Dedifferentiated amniotic fluid mesenchymal stem cell (primary cell): ENCODE data around the gene SLFNL1.

Source experiments
- DNase-seq: peaks from one replicate; pipeline ENCODE4 v3.0.0-alpha.2; 2016; ENCODE audit errors: extremely low spot score

SLFNL1 gene

GRCh38 chr1:40986328-40986783 is 35.2 kb downstream of the SLFNL1 start:
- DNase-seq: no peak

DNA sequence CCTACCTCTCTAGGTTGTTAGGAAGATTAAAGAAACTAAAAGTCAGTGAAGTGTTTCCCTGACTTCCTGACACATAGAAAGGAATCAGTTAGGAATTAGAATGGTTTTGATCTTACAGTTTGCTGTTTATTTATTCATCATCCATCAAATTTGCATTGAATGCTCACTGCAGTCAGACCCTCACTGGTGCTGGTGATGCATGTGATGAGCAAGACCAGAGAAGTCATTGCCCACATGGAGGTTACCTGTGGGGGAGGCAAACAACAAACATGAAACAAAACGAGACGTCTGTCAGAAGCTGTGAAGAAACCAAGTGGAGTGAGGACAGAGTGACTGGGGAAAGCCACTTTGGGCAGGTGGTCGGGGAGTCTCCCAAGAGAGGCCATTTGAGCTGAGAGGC is 35.6 kb downstream of the SLFNL1 start:
- no peak for DNase-seq

GRCh38 chr1:40985161-40985560 is 36.4 kb downstream of the SLFNL1 start:
- DNase-seq: no peak

DNA sequence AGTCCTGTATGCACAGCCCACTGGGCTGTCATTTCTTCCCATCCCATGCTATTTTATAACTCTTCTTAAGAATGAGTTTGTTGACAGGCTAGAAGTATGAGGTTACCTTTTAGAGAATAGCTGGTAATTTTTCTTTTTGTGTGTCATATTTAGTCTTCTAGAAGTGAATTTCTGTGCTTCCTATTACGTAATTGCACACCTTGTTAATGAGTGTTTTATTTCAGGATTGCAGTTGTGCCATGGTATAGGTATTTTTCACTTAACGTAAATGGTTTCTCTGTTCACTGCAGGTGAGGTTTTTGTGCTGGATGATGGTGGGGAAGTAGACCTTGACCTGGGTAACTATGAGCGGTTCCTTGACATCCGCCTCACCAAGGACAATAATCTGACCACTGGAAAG is 37.0 kb downstream of the SLFNL1 start:
- no peak for DNase-seq

GRCh38 chr1:40984066-40984465 is 37.5 kb downstream of the SLFNL1 start:
- DNase-seq: peak; percentile 56

DNA sequence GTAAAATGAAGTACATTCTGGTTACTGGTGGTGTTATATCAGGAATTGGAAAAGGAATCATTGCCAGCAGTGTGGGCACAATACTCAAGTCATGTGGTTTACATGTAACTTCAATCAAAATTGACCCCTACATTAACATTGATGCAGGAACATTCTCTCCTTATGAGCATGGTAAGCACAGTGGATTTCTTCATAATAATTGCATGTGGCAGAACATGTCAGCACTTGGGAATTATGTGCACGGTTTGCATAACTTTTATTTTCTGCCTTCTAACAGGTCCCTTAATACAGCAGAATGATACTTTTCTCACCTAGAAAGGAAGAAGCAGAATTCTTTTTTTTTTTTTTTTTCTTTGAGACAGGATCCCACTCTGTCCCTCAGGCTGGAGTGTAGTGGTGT is 38.2 kb downstream of the SLFNL1 start:
- DNase-seq: no peak

DNA sequence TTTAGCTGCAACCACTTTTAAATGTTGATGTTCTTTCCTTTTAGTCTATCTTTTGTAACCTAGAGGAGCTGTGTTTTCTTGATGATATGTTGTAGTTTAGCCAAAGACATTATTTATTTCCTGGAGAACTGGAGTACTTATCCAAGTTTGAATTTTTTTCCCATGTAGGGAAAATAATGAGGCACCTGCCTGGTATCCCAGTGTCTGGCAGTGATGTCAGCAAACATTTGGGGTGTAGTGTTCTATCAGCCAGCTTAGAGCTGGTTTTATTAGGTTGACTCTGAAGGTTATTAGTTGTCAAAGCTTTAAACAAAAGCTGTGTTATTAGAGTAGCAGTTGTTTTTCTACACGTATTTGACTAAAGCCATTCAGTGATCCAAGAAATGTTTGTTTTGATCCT is 38.8 kb downstream of the SLFNL1 start:
- DNase-seq: no peak

DNA sequence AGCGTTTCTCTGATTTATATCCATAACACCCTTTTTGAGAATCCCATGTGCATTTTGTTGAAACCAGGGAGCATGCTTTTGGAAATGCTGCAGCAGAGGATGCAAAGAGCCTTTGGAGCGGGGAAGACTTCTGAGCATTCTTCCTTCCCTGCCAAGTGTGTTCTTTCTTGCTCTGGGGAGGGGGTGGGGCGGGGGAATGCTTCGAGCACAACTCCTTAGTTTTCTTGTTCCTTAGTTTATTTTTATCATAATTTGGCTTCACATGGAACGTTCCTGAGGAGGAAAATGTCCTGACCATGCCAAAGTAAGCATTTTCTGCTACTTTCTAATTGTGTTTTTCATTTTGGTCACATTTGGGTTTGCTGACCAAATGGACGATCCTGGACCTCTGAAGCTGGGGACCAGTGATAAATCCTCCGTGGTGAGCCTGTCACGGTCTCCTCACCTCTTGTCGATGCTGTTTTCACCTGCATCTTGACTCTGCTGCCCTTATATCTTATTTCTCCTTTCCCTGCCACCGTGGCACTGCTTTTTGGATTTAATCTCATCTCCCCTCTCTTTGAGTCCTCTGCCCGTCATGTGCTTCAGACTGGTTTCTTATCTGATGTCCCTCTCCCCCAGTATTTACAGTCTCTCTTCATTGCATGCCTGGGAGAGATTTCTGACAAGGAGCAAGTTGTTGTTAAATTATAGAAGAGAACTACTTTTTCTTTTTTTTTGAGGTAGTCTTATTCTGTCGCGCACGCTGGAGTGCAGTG is 39.7 kb downstream of the SLFNL1 start:
- no peak for DNase-seq

- no peak for DNase-seq
Observed at GRCh38 chr1:40980453-40981121, 40.9 kb downstream of the SLFNL1 start.

GRCh38 chr1:40980068-40980452 is 41.5 kb downstream of the SLFNL1 start:
- DNase-seq: no peak

- DNase-seq: peak; percentile 89
Observed at GRCh38 chr1:40979241-40980067, 42.1 kb downstream of the SLFNL1 start, which contains the start of gene CTPS1. CTPS1 (plus strand) TSS chr1:40979696; CDS start chr1:40983291, 3,595 bp downstream.

- DNase-seq: no peak
Observed at GRCh38 chr1:40978886-40979240, 42.7 kb downstream of the SLFNL1 start.

- no peak for DNase-seq
Observed at GRCh38 chr1:40977716-40978115, 43.8 kb downstream of the SLFNL1 start.

DNA sequence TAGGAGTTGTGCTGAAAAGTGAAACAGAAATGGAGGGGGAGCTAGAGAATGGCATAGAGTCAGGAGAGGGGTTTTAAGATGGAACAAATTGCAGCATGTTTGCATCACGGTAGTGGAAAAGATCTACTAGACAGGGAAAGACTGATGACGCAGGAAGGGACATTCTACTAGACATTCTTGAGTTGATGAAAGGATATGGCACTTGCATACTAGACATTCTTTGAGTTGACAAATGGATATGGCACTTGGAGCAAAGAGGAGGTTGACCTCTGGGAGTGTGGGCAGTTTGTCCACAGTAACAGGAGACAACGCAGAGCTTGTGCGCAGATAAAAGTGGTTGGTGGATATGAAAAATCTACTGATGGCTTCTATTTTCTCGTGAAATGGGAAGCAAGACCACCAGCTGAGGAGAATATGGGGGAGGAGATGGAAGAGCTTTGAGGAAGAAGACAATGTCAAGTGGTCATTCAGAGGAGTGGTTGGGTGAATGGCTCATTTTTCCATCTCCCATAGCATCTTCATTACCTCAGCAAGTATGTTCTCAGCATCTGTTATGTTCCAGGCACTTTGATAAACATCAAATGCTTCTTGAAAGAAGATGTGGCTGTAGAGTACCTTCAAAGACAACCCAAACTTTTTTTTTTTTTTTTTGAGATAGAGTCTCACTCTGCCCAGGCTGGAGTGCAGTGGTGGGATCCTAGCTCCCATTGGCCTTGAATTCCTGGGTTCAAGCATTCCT is 44.4 kb downstream of the SLFNL1 start:
- DNase-seq: peak; percentile 62

DNA sequence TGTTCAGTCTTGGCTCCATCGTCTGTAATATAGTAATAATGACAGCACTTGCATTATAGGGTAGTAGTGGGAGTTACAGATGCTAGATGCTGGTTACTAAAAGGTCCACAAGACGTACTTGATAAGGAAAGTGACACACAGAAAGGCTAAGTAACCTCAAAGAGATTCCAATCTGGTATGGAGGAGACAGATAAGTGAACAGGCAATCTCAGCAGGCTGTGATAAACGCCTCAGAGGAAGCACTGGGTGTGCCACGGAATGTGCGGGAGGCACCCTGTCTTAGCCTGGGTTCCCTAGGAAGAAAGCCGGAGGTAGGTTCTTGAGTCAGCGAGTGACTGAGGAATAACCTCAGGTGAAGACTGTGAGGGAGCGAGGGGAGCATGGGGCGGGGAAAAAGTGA is 46.6 kb downstream of the SLFNL1 start:
- no peak for DNase-seq

GRCh38 chr1:40973912-40974311 is 47.6 kb downstream of the SLFNL1 start:
- no peak for DNase-seq

DNA sequence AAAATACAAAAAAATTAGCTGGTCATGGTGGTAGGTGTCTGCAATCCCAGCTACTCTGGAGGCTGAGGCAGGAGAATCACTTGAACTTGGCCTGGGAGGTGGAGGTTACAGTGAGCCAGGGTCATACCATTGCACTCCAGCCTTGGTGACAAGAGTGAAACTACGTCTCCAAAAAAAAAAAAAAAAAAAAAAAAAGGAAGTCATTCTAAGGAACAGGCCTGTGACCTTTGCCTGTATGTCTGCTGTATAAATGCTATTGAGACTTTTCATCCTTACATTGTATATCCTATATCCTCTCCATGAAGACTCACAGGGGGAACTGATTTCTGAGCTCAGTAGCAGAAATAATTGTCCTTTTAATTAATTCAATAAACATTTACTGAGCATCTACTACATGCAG is 49.6 kb downstream of the SLFNL1 start:
- no peak for DNase-seq

DNA sequence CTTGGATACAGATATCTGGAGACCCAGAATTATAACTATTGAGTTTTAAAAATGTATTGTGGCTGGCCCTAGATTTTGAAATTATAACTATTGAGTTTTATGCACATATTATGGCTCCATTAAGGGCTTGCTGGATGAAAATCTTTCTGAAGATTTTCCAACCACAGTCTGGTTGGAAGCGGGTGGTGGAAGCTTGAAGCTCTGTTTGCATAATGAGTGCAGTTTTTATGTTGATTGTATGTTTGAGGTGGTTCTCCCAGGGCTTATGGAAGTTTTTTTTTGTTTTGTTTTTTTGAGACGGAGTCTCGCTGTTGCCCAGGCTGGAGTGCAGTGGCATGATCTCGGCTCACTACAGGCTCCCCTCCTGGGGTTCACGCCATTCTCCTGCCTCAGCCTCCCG is 52.1 kb downstream of the SLFNL1 start:
- no peak for DNase-seq

GRCh38 chr1:40966417-40966816 is 55.1 kb downstream of the SLFNL1 start:
- no peak for DNase-seq
